Loucy (cell line): ENCODE data around the gene TSPEAR.

Source experiments
- H2AFZ ChIP-seq: fragments of 200-600 bp; sonication (generic); 2 replicates; pipeline ENCODE4 v1.6.0; 2016; ENCODE audit warnings: antibody characterized with exemption, mild to moderate bottlenecking, low read length, moderate library complexity
- H3F3A ChIP-seq: fragments of 200-600 bp; 2 replicates; pipeline ENCODE4 v1.6.0; 2016; ENCODE audit warnings: antibody characterized with exemption, low read depth, mild to moderate bottlenecking
- H3K27me3 ChIP-seq: fragments of 200-600 bp; sonication (generic); 2 replicates; pipeline ENCODE4 v1.6.1; 2014; ENCODE audit warnings: low read length, mild to moderate bottlenecking; ENCODE audit not compliant: insufficient read depth, poor library complexity, severe bottlenecking
- H3K36me3 ChIP-seq: fragments of 200-600 bp; sonication (generic); 2 replicates; pipeline ENCODE4 v1.6.1; 2016; ENCODE audit warnings: low read length; ENCODE audit not compliant: insufficient read depth
- H3K4me1 ChIP-seq: fragments of 200-600 bp; sonication (generic); 2 replicates; pipeline ENCODE4 v1.5.1; 2014; ENCODE audit warnings: low read length, mild to moderate bottlenecking; ENCODE audit not compliant: insufficient read depth, poor library complexity, severe bottlenecking
- H3K4me2 ChIP-seq: fragments of 200-600 bp; sonication (generic); 2 replicates; pipeline ENCODE4 v1.6.0; 2014; ENCODE audit warnings: antibody characterized with exemption, low read length, low read depth, mild to moderate bottlenecking; ENCODE audit not compliant: poor library complexity, severe bottlenecking
- H3K4me3 ChIP-seq: fragments of 200-600 bp; sonication (generic); 2 replicates; pipeline ENCODE4 v1.5.1; 2014; ENCODE audit warnings: low read length, mild to moderate bottlenecking, mixed read lengths; ENCODE audit not compliant: poor library complexity, severe bottlenecking
- H3K79me2 ChIP-seq: fragments of 200-600 bp; sonication (generic); 2 replicates; pipeline ENCODE4 v1.6.1; 2014; ENCODE audit warnings: low read length; ENCODE audit not compliant: insufficient read depth
- H3K9ac ChIP-seq: fragments of 200-600 bp; sonication (generic); 2 replicates; pipeline ENCODE4 v1.6.0; 2014; ENCODE audit warnings: mild to moderate bottlenecking, low read depth, low read length, moderate library complexity; ENCODE audit not compliant: poor library complexity, severe bottlenecking
- H3K9me2 ChIP-seq: fragments of 200-600 bp; sonication (generic); replicated peaks from 2 replicates; pipeline ENCODE4 v1.6.1; 2016; ENCODE audit warnings: low read depth, low read length, mixed read lengths
- H3K9me3 ChIP-seq: fragments of 200-600 bp; sonication (generic); 2 replicates; pipeline ENCODE4 v1.6.1; 2014; ENCODE audit warnings: mild to moderate bottlenecking, antibody characterized with exemption, low read length, low read depth; ENCODE audit not compliant: insufficient read depth
- H4K20me1 ChIP-seq: fragments of 200-600 bp; sonication (generic); 2 replicates; pipeline ENCODE4 v1.6.0; 2014; ENCODE audit warnings: antibody characterized with exemption, low read length, mild to moderate bottlenecking; ENCODE audit not compliant: insufficient read depth, poor library complexity, severe bottlenecking
- EZH2phosphoT487 ChIP-seq: fragments of 200-600 bp; IDR thresholded peaks from 2 replicates; pipeline ENCODE4 v1.6.1; 2018; ENCODE audit warnings: antibody characterized with exemption, mild to moderate bottlenecking, moderate library complexity, borderline replicate concordance
- TF ChIP-seq, protein P1 (sequence below): fragments of 200-600 bp; sonication (generic); conservative IDR thresholded peaks from 2 replicates; pipeline ENCODE4 v1.5.1; 2014; ENCODE audit warnings: mild to moderate bottlenecking, antibody characterized with exemption, low read length

TSPEAR gene

DNA sequence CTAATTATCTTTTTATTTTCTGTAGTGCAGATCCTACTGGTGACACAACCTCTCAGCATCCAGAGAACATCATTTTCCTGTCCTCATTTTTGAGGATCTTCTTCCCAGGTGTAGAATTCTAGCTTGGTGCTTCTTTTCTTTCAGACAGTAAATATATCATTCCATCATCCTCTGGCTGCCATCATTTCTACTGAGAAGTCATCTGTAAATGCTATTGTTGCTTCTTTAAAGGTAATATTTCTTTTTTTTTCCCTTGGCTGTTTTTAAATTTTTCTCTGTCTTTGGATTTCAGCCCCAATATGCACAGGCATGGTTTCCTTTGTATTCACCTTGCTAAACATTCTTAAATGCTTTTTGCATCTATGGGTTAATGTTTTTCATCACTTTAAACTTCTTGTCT, 87.8 kb downstream of the TSPEAR start:
- Histone ChIP-seq H3K9me3 (peaks cover 12% of the 10 kb centered on the region; the same call in 1 of the 2 replicates), H3K4me2 (no peak overlapping the region), H3K4me1 (no peaks in the 10 kb centered on the region), H3K4me3 (no peak overlapping the region), H3K9ac (no peak overlapping the region), H4K20me1 (no peaks in the 10 kb centered on the region), H3K36me3 (no peaks in the 10 kb centered on the region), H3K79me2 (no peaks in the 10 kb centered on the region), H3K27me3 (no peaks in the 10 kb centered on the region), H2AFZ (no peak overlapping the region), H3F3A (no peaks in the 10 kb centered on the region), H3K9me2 (no peaks in the 10 kb centered on the region)
- no peak for TF ChIP-seq EZH2phosphoT487
- TF ChIP-seq, protein P1, sequence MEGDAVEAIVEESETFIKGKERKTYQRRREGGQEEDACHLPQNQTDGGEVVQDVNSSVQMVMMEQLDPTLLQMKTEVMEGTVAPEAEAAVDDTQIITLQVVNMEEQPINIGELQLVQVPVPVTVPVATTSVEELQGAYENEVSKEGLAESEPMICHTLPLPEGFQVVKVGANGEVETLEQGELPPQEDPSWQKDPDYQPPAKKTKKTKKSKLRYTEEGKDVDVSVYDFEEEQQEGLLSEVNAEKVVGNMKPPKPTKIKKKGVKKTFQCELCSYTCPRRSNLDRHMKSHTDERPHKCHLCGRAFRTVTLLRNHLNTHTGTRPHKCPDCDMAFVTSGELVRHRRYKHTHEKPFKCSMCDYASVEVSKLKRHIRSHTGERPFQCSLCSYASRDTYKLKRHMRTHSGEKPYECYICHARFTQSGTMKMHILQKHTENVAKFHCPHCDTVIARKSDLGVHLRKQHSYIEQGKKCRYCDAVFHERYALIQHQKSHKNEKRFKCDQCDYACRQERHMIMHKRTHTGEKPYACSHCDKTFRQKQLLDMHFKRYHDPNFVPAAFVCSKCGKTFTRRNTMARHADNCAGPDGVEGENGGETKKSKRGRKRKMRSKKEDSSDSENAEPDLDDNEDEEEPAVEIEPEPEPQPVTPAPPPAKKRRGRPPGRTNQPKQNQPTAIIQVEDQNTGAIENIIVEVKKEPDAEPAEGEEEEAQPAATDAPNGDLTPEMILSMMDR = no peak

DNA sequence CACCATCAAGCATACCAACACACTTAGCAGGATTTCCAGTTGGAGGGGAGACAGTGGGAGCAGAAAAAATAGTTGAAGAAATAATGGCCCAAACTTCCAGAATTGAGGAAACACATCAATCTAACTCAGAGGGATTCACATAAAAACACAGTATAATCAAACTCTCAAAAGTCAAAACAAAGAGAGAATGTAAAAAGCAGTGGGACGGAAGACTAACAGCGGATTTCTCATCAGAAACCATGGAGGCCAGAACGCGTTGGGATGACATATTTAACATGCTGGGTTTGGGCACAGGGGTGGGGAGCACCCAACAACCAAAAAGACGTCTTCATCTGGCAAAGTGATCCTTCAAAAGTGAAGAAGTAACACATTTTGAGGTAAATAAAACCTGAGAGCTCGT, 91.5 kb downstream of the TSPEAR start:
- Histone ChIP-seq H3K9me2 (no peaks in the 10 kb centered on the region), H2AFZ (no peak overlapping the region), H3K4me3 (no peak overlapping the region), H3K79me2 (no peaks in the 10 kb centered on the region), H3K27me3 (no peaks in the 10 kb centered on the region), H3K4me2 (no peak overlapping the region), H3F3A (no peaks in the 10 kb centered on the region), H3K9ac (no peak overlapping the region), H3K9me3 (peaks cover 12% of the 10 kb centered on the region; the same call in 1 of the 2 replicates), H3K4me1 (no peaks in the 10 kb centered on the region), H4K20me1 (no peaks in the 10 kb centered on the region), H3K36me3 (no peaks in the 10 kb centered on the region)
- TF ChIP-seq, protein P1 = no peak
- TF ChIP-seq EZH2phosphoT487 = no peak

DNA sequence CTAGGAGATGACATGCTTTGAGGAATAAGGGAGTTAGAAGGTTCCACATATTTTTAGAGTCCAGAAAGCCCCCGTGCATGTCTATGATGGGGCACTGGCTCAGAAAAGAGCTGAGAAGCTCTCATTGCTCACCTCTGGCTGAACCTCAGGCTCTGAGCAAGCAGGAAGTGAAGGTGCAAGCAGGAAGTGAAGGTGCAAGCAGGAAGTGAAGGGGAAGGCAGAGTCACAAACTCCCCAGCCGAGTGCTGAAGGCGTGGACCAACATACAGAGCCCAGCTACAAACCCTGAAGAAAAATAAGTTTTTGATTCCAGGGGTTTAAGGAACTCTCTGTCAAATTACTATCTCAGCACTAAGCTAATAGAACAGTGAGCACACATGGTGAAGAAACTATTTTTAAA, 92.5 kb downstream of the TSPEAR start:
- Histone ChIP-seq H3K9me3 (peaks cover 10% of the 10 kb centered on the region; the same call in 1 of the 2 replicates), H4K20me1 (no peaks in the 10 kb centered on the region), H3K9ac (no peak overlapping the region), H3K79me2 (no peaks in the 10 kb centered on the region), H3K36me3 (no peaks in the 10 kb centered on the region), H3K9me2 (no peaks in the 10 kb centered on the region), H3K4me1 (no peaks in the 10 kb centered on the region), H3K4me3 (no peak overlapping the region), H3K27me3 (no peaks in the 10 kb centered on the region), H2AFZ (no peak overlapping the region; the same call in 1 of the 2 replicates), H3F3A (no peaks in the 10 kb centered on the region), H3K4me2 (no peak overlapping the region)
- no peak for TF ChIP-seq EZH2phosphoT487
- TF ChIP-seq, protein P1 = no peak
